ENCODE data around the gene GOLIM4. TPM values are rescaled to one million over a fixed set of nuclear protein-coding genes. Genes with fewer than 3 reads are reported as not detected.

The GOLIM4 gene
- total and polyA plus RNA-seq, 8 donors = 5.6 to 17.6 (median 9.1) TPM

- intact Hi-C loops (cut with DNase I) = no loop called here
- WGBS, 2 donors = 27 to 35% methylated on average over 6 of the region's 6 CpGs
Observed at GRCh38 chr3:168123201-168124176, 27.8 kb upstream of the GOLIM4 start.

DNA sequence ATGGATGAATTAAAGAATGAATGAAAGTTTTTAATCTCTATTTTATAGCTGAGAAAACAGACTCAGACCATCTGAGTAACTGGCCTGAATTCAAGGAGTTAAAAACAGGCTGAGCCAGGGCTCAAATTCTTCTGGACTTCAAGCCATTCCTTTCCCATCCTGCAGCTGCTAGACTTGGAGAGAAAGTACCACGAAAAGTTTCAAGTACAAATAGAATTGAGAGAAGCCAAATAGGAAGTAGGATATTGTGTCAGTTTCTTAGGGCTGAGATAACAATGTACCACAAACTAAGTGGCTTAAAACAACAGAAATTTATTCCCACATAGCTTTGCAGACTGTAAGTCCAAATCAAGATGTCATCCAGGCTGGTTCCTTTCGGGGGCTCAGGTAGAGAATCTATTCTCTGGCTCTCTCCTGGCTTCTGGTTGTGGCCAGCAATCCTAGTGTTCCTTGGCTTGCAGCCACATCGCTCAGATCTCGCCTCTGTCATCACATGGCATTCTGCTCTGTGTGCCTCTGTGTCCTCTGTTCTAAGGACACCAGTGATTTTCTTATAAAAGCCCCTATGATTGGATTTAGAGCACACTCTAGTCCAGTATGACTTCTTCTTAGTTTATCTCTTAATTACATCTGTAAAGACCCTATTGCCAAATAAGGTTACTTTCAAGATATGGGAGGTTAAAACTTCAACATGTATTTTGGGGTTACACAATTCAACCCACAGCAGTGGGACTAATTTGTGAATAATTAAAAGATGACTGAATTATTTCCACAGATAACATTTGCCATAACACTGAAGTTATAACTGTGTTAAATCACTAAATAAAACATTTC lies 25.7 kb upstream of the GOLIM4 start:
- no peak for DNase-seq

More at GRCh38 chr3:168123201-168124176, 27.8 kb upstream of the GOLIM4 start:
- TF ChIP-seq CTCF (IDR thresholded peaks at IDR 0.05) = no peak
- FAIRE-seq (peak; percentile 61), ATAC-seq (peak; percentile 46 to 79 (median 64)), DNase-seq (no peak)
- H3K36me3 ChIP-seq = no peaks in the 10 kb centered on the region
- H3K27ac ChIP-seq = no peak overlapping the region
- peaks cover 0 to 10% (median 0%) of the 10 kb centered on the region in 3 donors for H3K4me1 ChIP-seq
- no peak overlapping the region for H3K4me3 ChIP-seq
- H3K9me3 ChIP-seq = no peaks in the 10 kb centered on the region
- H3K27me3 ChIP-seq = no peaks in the 10 kb centered on the region

GRCh38 chr3:168117853-168118313 lies 22.2 kb upstream of the GOLIM4 start:
- peak; percentile 71 for FAIRE-seq
- H3K27me3 ChIP-seq = no peaks in the 10 kb centered on the region
- no peaks in the 10 kb centered on the region for H3K4me1 ChIP-seq
- 20 to 29% methylated on average over 2 of the region's 2 CpGs for WGBS, 2 donors
- no peaks in the 10 kb centered on the region for H3K36me3 ChIP-seq
- peak; percentile 83 to 91 (median 88) for ATAC-seq
- H3K9me3 ChIP-seq = no peaks in the 10 kb centered on the region
- no peak for TF ChIP-seq CTCF (IDR thresholded peaks at IDR 0.05)
- DNase-seq = peak in 3 of 6 donors; percentile 19 to 34 (median 26)
- intact Hi-C loops (cut with DNase I) = no loop called here
- H3K27ac ChIP-seq = no peak overlapping the region
- H3K4me3 ChIP-seq = no peak overlapping the region

More for the DNA sequence above, 25.7 kb upstream of the GOLIM4 start:
- Histone ChIP-seq H3K27me3 (no peaks in the 10 kb centered on the region), H3K36me3 (no peaks in the 10 kb centered on the region), H3K27ac (peak overlapping the region in 1 of 4 donors; percentile 16), H3K4me3 (no peak overlapping the region), H3K4me1 (peaks cover 0 to 10% (median 0%) of the 10 kb centered on the region in 3 donors), H3K9me3 (no peaks in the 10 kb centered on the region)
- intact Hi-C loops (cut with DNase I) = no loop called here
- no peak for TF ChIP-seq CTCF (IDR thresholded peaks at IDR 0.05)
- FAIRE-seq = no peak
- 58 to 61% methylated on average over 4 of the region's 4 CpGs for WGBS, 2 donors
- peak in 1 of 4 donors; percentile 16 for ATAC-seq

- no peak for FAIRE-seq
- no peak for TF ChIP-seq CTCF (IDR thresholded peaks at IDR 0.05)
- intact Hi-C loops (cut with DNase I) = no loop called here
- 83 to 89% methylated on average over 3 of the region's 3 CpGs for WGBS, 2 donors
- no peaks in the 10 kb centered on the region for H3K36me3 ChIP-seq
- H3K4me1 ChIP-seq = no peaks in the 10 kb centered on the region
- no peaks in the 10 kb centered on the region for H3K9me3 ChIP-seq
- H3K27ac ChIP-seq = no peak overlapping the region
- DNase-seq = no peak
- H3K27me3 ChIP-seq = no peaks in the 10 kb centered on the region
- ATAC-seq = no peak
- H3K4me3 ChIP-seq = no peak overlapping the region
Observed at GRCh38 chr3:168117059-168117458, 21.3 kb upstream of the GOLIM4 start.

All from pancreas (tissue), 10 donors.